Stomach (tissue), 4 donors: ENCODE results near the gene NXPH2.

Source experiments
- CTCF ChIP-seq, 7 experiments: fragments of 450-650 bp in 4 of 7; fragments of 200-600 bp in 3 of 7; sonication (generic) in 3 of 7; IDR thresholded peaks; one replicate each; pipeline ENCODE4 v1.5.1; 2016 to 2019; ENCODE audit warnings: antibody characterized with exemption in 7 of 7, control low read depth in 2 of 7, mild to moderate bottlenecking in 1 of 7
- POLR2A ChIP-seq, 4 donors: fragments of 450-650 bp; IDR thresholded peaks; one replicate each; pipeline ENCODE4 v1.6.1; 2016; ENCODE audit warnings: antibody characterized with exemption in 4 of 4, control low read depth in 2 of 4, mild to moderate bottlenecking in 1 of 4, moderate library complexity in 1 of 4

- TF ChIP-seq CTCF (IDR thresholded peaks at IDR 0.05) (no peak), POLR2A (IDR thresholded peaks at IDR 0.05) (no peak)
Measured at GRCh38 chr2:138762533-138762932, 17.7 kb downstream of the NXPH2 start.
